WTC11 (cell line): ENCODE measurements around the gene MAMSTR. TPM values are rescaled to one million over a fixed set of nuclear protein-coding genes. Genes with fewer than 3 reads are reported as not detected.
"Not testable (repeated sequence)": the region's sequence is repeated elsewhere in the genome, so short reads cannot be mapped to it uniquely, and the experiment has no call there.

Source experiments
- ATAC-seq: fragments of 200-7000 bp; cut with Tn5 transposase; 2 replicates; pipeline ENCODE4 v1.10.0; 2021; ENCODE audit warnings: mild to moderate bottlenecking, moderate library complexity
- CTCF ChIA-PET: fragments of 300-600 bp; sonication (Branson Sonifier 250); formaldehyde crosslinking; loops from one replicate; lab custom pipeline; 2021; ENCODE audit warnings: antibody characterized with exemption; lab: Charles Lee
- POLR2A ChIA-PET: fragments of 350-600 bp; sonication (Branson Sonifier 250); formaldehyde crosslinking; loops from one replicate; lab custom pipeline; 2021; ENCODE audit warnings: antibody characterized with exemption; lab: Charles Lee
- DNase-seq: peaks from one replicate; pipeline ENCODE4 v3.0.0; 2021; ENCODE audit warnings: low spot score
- H3K27ac Mint-ChIP-seq: 2 replicates; pipeline ENCODE4 v1.8.0; 2021; ENCODE audit warnings: mixed read lengths
- H3K27me3 Mint-ChIP-seq: 2 replicates; pipeline ENCODE4 v1.8.0; 2021; ENCODE audit warnings: low read depth, mild to moderate bottlenecking, moderate library complexity, mixed read lengths
- H3K36me3 Mint-ChIP-seq: 2 replicates; pipeline ENCODE4 v1.8.0; 2021; ENCODE audit warnings: mixed read lengths
- H3K4me1 Mint-ChIP-seq: 2 replicates; pipeline ENCODE4 v1.8.0; 2022; ENCODE audit warnings: mixed read lengths
- H3K4me3 Mint-ChIP-seq: 2 replicates; pipeline ENCODE4 v1.8.0; 2021; ENCODE audit warnings: mild to moderate bottlenecking, moderate library complexity, mixed read lengths
- H3K9me3 Mint-ChIP-seq: 2 replicates; pipeline ENCODE4 v1.8.0; 2021; ENCODE audit warnings: mixed read lengths
- FOXK1 ChIP-seq: sonication (generic); formaldehyde crosslinking; IDR thresholded peaks from 2 replicates; pipeline ENCODE4 v1.8.0; 2022; ENCODE audit warnings: mild to moderate bottlenecking, moderate library complexity, missing genetic modification reagents
- GABPB1 ChIP-seq: sonication (generic); formaldehyde crosslinking; IDR thresholded peaks from 2 replicates; pipeline ENCODE4 v1.8.1; 2023; ENCODE audit warnings: mild to moderate bottlenecking, missing genetic modification reagents
- GRHL2 ChIP-seq: fragments of 250-450 bp; sonication (Bioruptor Pico); IDR thresholded peaks from 2 replicates; pipeline ENCODE4 v1.8.0; 2022; ENCODE audit warnings: mild to moderate bottlenecking, moderate library complexity; ENCODE audit not compliant: insufficient replicate concordance, severe bottlenecking
- HMGA2 ChIP-seq: fragments of 250-450 bp; sonication (Bioruptor Pico); IDR thresholded peaks from 2 replicates; pipeline ENCODE4 v1.4.0; 2021; ENCODE audit warnings: mild to moderate bottlenecking, moderate library complexity
- IRF2 ChIP-seq: sonication (generic); formaldehyde crosslinking; IDR thresholded peaks from 2 replicates; pipeline ENCODE4 v1.8.0; 2022; ENCODE audit warnings: low read depth, missing genetic modification reagents, borderline replicate concordance
- OVOL2 ChIP-seq: fragments of 250-450 bp; sonication (Bioruptor Pico); IDR thresholded peaks from 2 replicates; pipeline ENCODE4 v1.9.0; 2021; ENCODE audit warnings: mild to moderate bottlenecking, borderline replicate concordance
- SP1 ChIP-seq: sonication (generic); formaldehyde crosslinking; conservative IDR thresholded peaks from 2 replicates; pipeline ENCODE4 v1.8.1; 2022; ENCODE audit warnings: missing genetic modification reagents
- TP53 ChIP-seq: sonication (generic); formaldehyde crosslinking; IDR thresholded peaks from 2 replicates; pipeline ENCODE4 v1.8.1; 2023; ENCODE audit warnings: mild to moderate bottlenecking, missing genetic modification reagents
- ZBTB43 ChIP-seq: sonication (generic); formaldehyde crosslinking; IDR thresholded peaks from 2 replicates; pipeline ENCODE4 v1.8.1; 2023; ENCODE audit warnings: mild to moderate bottlenecking, missing genetic modification reagents
- ZNF232 ChIP-seq: sonication (generic); formaldehyde crosslinking; IDR thresholded peaks from 2 replicates; pipeline ENCODE4 v1.8.0; 2022; ENCODE audit warnings: mild to moderate bottlenecking, missing genetic modification reagents
- total RNA-seq: library from RNA; stranded (reverse); gene quantifications from 3 replicates; pipeline ENCODE4 v1.2.3, GENCODE V29; 2021
- TF ChIP-seq, protein P1 (sequence below): sonication (generic); formaldehyde crosslinking; IDR thresholded peaks from 2 replicates; pipeline ENCODE4 v1.8.1; 2022; ENCODE audit warnings: mild to moderate bottlenecking, moderate library complexity, missing genetic modification reagents
- TF ChIP-seq, protein P2 (sequence below): sonication (generic); formaldehyde crosslinking; IDR thresholded peaks from 2 replicates; pipeline ENCODE4 v1.8.1; 2023; ENCODE audit warnings: mild to moderate bottlenecking, missing genetic modification reagents, moderate library complexity
- TF ChIP-seq, protein P3 (sequence below): sonication (generic); formaldehyde crosslinking; IDR thresholded peaks from 2 replicates; pipeline ENCODE4 v1.8.1; 2023; ENCODE audit warnings: mild to moderate bottlenecking, moderate library complexity, missing genetic modification reagents

The MAMSTR gene
- total RNA-seq, 1 experiment from 2014 or later, result 1.4 TPM

- TF ChIP-seq, protein P1, sequence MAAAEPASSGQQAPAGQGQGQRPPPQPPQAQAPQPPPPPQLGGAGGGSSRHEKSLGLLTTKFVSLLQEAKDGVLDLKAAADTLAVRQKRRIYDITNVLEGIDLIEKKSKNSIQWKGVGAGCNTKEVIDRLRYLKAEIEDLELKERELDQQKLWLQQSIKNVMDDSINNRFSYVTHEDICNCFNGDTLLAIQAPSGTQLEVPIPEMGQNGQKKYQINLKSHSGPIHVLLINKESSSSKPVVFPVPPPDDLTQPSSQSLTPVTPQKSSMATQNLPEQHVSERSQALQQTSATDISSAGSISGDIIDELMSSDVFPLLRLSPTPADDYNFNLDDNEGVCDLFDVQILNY, result peak; percentile 90
- TF ChIP-seq ZNF232 (CRISPR knock-in tag) (0 out of 2 replicates have a peak, but pooled peaks have one; percentile 23), HMGA2 (CRISPR knock-in tag) (no peak)
- TF ChIP-seq, all 79 proteins: peak for 10
Observed at GRCh38 chr19:48720613-48721296, 1.2 kb upstream of the MAMSTR start (continued).

DNA sequence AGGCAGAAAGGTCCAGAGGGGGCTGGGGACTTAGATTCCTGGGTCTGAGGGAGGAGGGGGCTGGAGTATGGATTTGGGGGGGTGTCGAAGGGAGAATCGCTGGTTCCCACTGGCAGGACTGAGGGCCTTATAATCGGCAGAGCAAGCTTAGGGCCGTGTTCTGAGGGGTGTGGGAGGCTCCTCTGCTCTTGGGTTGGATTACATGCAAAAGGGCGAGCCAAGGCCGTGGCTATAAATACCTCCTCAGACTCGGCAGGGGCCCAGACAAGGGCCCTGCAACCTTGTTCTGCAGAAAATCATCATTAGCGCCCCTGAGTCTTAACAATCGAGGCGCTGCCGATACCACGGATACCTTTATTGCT, 707 bp upstream of the MAMSTR start:
- TF ChIP-seq, protein P2, sequence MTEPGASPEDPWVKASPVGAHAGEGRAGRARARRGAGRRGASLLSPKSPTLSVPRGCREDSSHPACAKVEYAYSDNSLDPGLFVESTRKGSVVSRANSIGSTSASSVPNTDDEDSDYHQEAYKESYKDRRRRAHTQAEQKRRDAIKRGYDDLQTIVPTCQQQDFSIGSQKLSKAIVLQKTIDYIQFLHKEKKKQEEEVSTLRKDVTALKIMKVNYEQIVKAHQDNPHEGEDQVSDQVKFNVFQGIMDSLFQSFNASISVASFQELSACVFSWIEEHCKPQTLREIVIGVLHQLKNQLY, result no peak
- no peak for TF ChIP-seq ZBTB43
- no peak for TF ChIP-seq IRF2 (CRISPR knock-in tag)
- no peak for TF ChIP-seq OVOL2 (CRISPR knock-in tag)
- no peak for TF ChIP-seq GRHL2 (CRISPR knock-in tag)
- no peak for TF ChIP-seq TP53
- TF ChIP-seq SP1 (CRISPR knock-in tag), result no peak
- no peak for TF ChIP-seq FOXK1 (CRISPR knock-in tag)
- TF ChIP-seq, all 79 proteins: peak for 0
- no peaks in the 10 kb centered on the region; the same call in 1 of the 2 replicates for H3K36me3 Mint-ChIP-seq
- H3K27me3 Mint-ChIP-seq, result no peaks in the 10 kb centered on the region
- peaks cover 33% of the 10 kb centered on the region for H3K4me1 Mint-ChIP-seq
- ATAC-seq (no peak), DNase-seq (no peak)
- POLR2A ChIA-PET, result interaction anchor here (0.9 to 1.0 kb wide), 2 partner anchors 19 to 45 kb away, joined by 3 to 4 read pairs; no protein-coding TSS in a partner anchor
- CTCF ChIA-PET, result interaction anchor here (0.7 to 1.5 kb wide), 8 partner anchors 8 to 122 kb away, joined by 3 to 16 read pairs (median 4); no protein-coding TSS in a partner anchor
- H3K27ac Mint-ChIP-seq, result no peak overlapping the region
- peak overlapping the region; percentile 97 for H3K4me3 Mint-ChIP-seq
- H3K9me3 Mint-ChIP-seq, result no peaks in the 10 kb centered on the region; the same call in 1 of the 2 replicates

GRCh38 chr19:48718711-48719231, 754 bp downstream of the MAMSTR start:
- H3K4me1 Mint-ChIP-seq, result peaks cover 37% of the 10 kb centered on the region
- CTCF ChIA-PET, result interaction anchor here (0.7 kb wide), 1 partner anchor 187 kb away, joined by 3 read pairs; no protein-coding TSS in a partner anchor
- no peak for DNase-seq
- no peaks in the 10 kb centered on the region for H3K36me3 Mint-ChIP-seq
- no peak for ATAC-seq
- H3K27ac Mint-ChIP-seq, result peak overlapping the region; percentile 60; the same call in 1 of the 2 replicates
- H3K4me3 Mint-ChIP-seq, result peak overlapping the region; percentile 43
- H3K9me3 Mint-ChIP-seq, result no peaks in the 10 kb centered on the region
- H3K27me3 Mint-ChIP-seq, result no peaks in the 10 kb centered on the region; the same call in 1 of the 2 replicates
- POLR2A ChIA-PET, result no interaction called here
- TF ChIP-seq GABPB1 (CRISPR knock-in tag), result 0 out of 2 replicates have a peak, but pooled peaks have one; percentile 46
- TF ChIP-seq, protein P3, sequence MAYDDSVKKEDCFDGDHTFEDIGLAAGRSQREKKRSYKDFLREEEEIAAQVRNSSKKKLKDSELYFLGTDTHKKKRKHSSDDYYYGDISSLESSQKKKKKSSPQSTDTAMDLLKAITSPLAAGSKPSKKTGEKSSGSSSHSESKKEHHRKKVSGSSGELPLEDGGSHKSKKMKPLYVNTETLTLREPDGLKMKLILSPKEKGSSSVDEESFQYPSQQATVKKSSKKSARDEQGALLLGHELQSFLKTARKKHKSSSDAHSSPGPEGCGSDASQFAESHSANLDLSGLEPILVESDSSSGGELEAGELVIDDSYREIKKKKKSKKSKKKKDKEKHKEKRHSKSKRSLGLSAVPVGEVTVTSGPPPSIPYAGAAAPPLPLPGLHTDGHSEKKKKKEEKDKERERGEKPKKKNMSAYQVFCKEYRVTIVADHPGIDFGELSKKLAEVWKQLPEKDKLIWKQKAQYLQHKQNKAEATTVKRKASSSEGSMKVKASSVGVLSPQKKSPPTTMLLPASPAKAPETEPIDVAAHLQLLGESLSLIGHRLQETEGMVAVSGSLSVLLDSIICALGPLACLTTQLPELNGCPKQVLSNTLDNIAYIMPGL, result no peak

- not testable (repeated sequence) for H3K27me3 Mint-ChIP-seq, H3K4me3 Mint-ChIP-seq, H3K9me3 Mint-ChIP-seq, DNase-seq, H3K36me3 Mint-ChIP-seq, H3K27ac Mint-ChIP-seq, ATAC-seq
- ChIA-PET POLR2A (interaction anchor here (1.2 kb wide), 1 partner anchor 45 kb away, joined by 3 read pairs; no protein-coding TSS in a partner anchor), CTCF (interaction anchor here (0.7 kb wide), 1 partner anchor 187 kb away, joined by 3 read pairs; no protein-coding TSS in a partner anchor)
- peaks cover 37% of the 10 kb centered on the region for H3K4me1 Mint-ChIP-seq
Observed at GRCh38 chr19:48718106-48718505, 1.4 kb downstream of the MAMSTR start.
